A549 treated with Mapracorat at 1 μM for 4 hours (cell line): Measurements from ENCODE around the gene PCP2. TPM values are rescaled to one million over a fixed set of nuclear protein-coding genes. Genes with fewer than 3 reads are reported as not detected.

Experiments
- total RNA-seq: library from RNA; stranded (reverse); fragments of 200-300 nt; extraction: Qiagen RNA extraction; gene quantifications from 5 replicates; pipeline ENCODE4 v1.2.3, GENCODE V29; 2022

Gene PCP2
- not detected in 5 replicates for total RNA-seq

GRCh38 chr19:7633698-7634097, at the start of gene PCP2:
Gene PCP2, minus strand, starts transcription at chr19:7633719. Its CDS starts 262 bp downstream, at chr19:7633457.

GRCh38 chr19:7680606-7681339, 47.3 kb upstream of the PCP2 start, which contains the start of gene TRAPPC5:
Gene TRAPPC5, plus strand, starts transcription at chr19:7680833. Its CDS starts 1,421 bp downstream, at chr19:7682254.

GRCh38 chr19:7676854-7677253, 43.3 kb upstream of the PCP2 start, which contains the start of gene MCEMP1:
Gene MCEMP1, plus strand, starts transcription at chr19:7677090. Its CDS starts 31 bp downstream, at chr19:7677121.

GRCh38 chr19:7668842-7669241, 35.3 kb upstream of the PCP2 start, which contains the start of gene RETN:
Gene RETN, plus strand, starts transcription at chr19:7669049. Its CDS starts 278 bp downstream, at chr19:7669327.

GRCh38 chr19:7636691-7637373, 3.3 kb upstream of the PCP2 start, which contains the start of gene STXBP2:
Gene STXBP2, plus strand, starts transcription at chr19:7637110. Its CDS starts 40 bp downstream, at chr19:7637150.

GRCh38 chr19:7629347-7630054, 4.0 kb downstream of the PCP2 start, which contains the start of the genes PET100 and XAB2:
Gene PET100, plus strand, starts transcription at chr19:7629793. Its CDS starts 41 bp downstream, at chr19:7629834.
Gene XAB2, minus strand, starts transcription at chr19:7629545. Its CDS starts 18 bp downstream, at chr19:7629527.

GRCh38 chr19:7595466-7596133, 37.9 kb downstream of the PCP2 start, which contains the start of gene CAMSAP3:
Gene CAMSAP3, plus strand, starts transcription at chr19:7595863. Its CDS starts 140 bp downstream, at chr19:7596003.

Other genes with a start within 250 kb of the PCP2 start
- 1.3 to 2.6 TPM (median 1.6 TPM) in 5 replicates for gene PEX11G, start 144.7 kb downstream of the PCP2 start, total RNA-seq
- 16.4 to 21.2 TPM (median 18.2 TPM) in 5 replicates for gene ZNF358, start 117.6 kb downstream of the PCP2 start, total RNA-seq
- 8.9 to 13.5 TPM (median 11.5 TPM) in 5 replicates for gene MCOLN1, start 111.1 kb downstream of the PCP2 start, total RNA-seq
- 23.0 to 39.6 TPM (median 34.5 TPM) in 5 replicates for gene PNPLA6, start 98.0 kb downstream of the PCP2 start, total RNA-seq
- gene CAMSAP3, start 37.9 kb downstream of the PCP2 start, total RNA-seq = 4.0 to 6.3 TPM (median 5.3 TPM) in 5 replicates
- gene XAB2, start 4.2 kb downstream of the PCP2 start, total RNA-seq = 21.5 to 26.3 TPM (median 25.6 TPM) in 5 replicates
- 46.3 to 68.9 TPM (median 59.4 TPM) in 5 replicates for gene PET100, start 3.9 kb downstream of the PCP2 start, total RNA-seq
- gene STXBP2, start 3.4 kb upstream of the PCP2 start, total RNA-seq = 31.0 to 45.2 TPM (median 40.0 TPM) in 5 replicates
- gene RETN, start 35.3 kb upstream of the PCP2 start, total RNA-seq = not detected in 5 replicates
- gene MCEMP1, start 43.4 kb upstream of the PCP2 start, total RNA-seq = not detected in 5 replicates
- gene TRAPPC5, start 47.1 kb upstream of the PCP2 start, total RNA-seq = 45.4 to 107 TPM (median 106 TPM) in 5 replicates
- not detected in 5 replicates for gene FCER2, start 68.4 kb upstream of the PCP2 start, total RNA-seq
- gene CLEC4G, start 98.4 kb upstream of the PCP2 start, total RNA-seq = not detected in 5 replicates
- not detected in 5 replicates for gene CD209, start 113.8 kb upstream of the PCP2 start, total RNA-seq
- not detected in 5 replicates for gene CLEC4M, start 129.5 kb upstream of the PCP2 start, total RNA-seq
- 1.1 to 1.9 TPM (median 1.8 TPM) in 5 replicates for gene EVI5L, start 196.5 kb upstream of the PCP2 start, total RNA-seq
- 0.19 to 0.46 TPM (median 0.39 TPM) in 5 replicates for gene PRR36, start 240.7 kb upstream of the PCP2 start, total RNA-seq